K562 (cell line): ENCODE data around the gene FASTKD1. TPM values are rescaled to one million over a fixed set of nuclear protein-coding genes. Genes with fewer than 3 reads are reported as not detected.

ENCODE experiments used
- ATAC-seq: fragments of 200-7000 bp; cut with Tn5 transposase; 3 replicates; pipeline ENCODE4 v1.9.1; 2020; ENCODE audit warnings: moderate library complexity
- BruUV-seq: library from RNA; stranded (reverse); fragments of 400-500 nt; replicated peaks from 2 replicates; lab custom pipeline; 2021; lab: Mats Ljungman, UMichigan
- CTCF ChIA-PET: fragments of 300-600 bp; formaldehyde crosslinking; extraction: SDS; loops from one replicate; lab custom pipeline; 2021; ENCODE audit warnings: low intra/inter-chr PET ratio; lab: Yijun Ruan, JAX
- POLR2A ChIA-PET: fragments of 300-600, 350-650 bp; sonication (Branson Sonifier 250); formaldehyde crosslinking; extraction: SDS; loops from one replicate; lab custom pipeline; 2021; ENCODE audit warnings: antibody characterized with exemption, inconsistent platforms; lab: Yijun Ruan, JAX
- DNase-seq, 4 experiments: peaks; one replicate each; pipeline versions ENCODE4 v3.0.0 to v3.0.0-alpha.2; 2011 to 2018; ENCODE audit warnings: low spot score in 3 of 4, mixed read lengths in 3 of 4; ENCODE audit errors: extremely low read depth in 1 of 4
- FAIRE-seq: peaks from 2 replicates; lab custom pipeline; 2011; peaks lifted over from hg19 to GRCh38; lab: Jason Lieb, UNC
- H2AFZ ChIP-seq: 2 replicates; pipeline ENCODE4 v1.6.0; 2011; ENCODE audit warnings: low read depth, low read length, control low read depth, inconsistent platforms
- H3K27ac ChIP-seq: fragments of 200-600 bp; 3 replicates; pipeline ENCODE4 v1.8.0; 2011; ENCODE audit warnings: low read depth, mild to moderate bottlenecking, control low read depth, inconsistent platforms, low read length, moderate library complexity, mixed read lengths; ENCODE audit errors: extremely low read depth
- H3K27me3 ChIP-seq, 2 experiments: fragments of 300-600 bp in 1 of 2; 2 replicates in 1 of 2; 3 replicates in 1 of 2; pipeline versions ENCODE4 v1.6.0 to v1.8.0; 2011; ENCODE audit warnings: inconsistent platforms in 2 of 2, low read length in 2 of 2, mild to moderate bottlenecking in 1 of 2, mixed read lengths in 1 of 2, moderate library complexity in 1 of 2; ENCODE audit not compliant: control insufficient read depth in 2 of 2, insufficient read depth in 2 of 2
- H3K36me3 ChIP-seq: fragments of 300-600 bp; 3 replicates; pipeline ENCODE4 v1.8.0; 2011; ENCODE audit warnings: mild to moderate bottlenecking, low read length, inconsistent platforms; ENCODE audit not compliant: control insufficient read depth, insufficient read depth
- H3K4me1 ChIP-seq, 2 experiments: fragments of 200-600 bp in 1 of 2; replicated peaks in 1 of 2; 2 replicates in 1 of 2; 3 replicates in 1 of 2; pipeline versions ENCODE4 v1.5.1 to v1.8.0; 2011; ENCODE audit warnings: inconsistent platforms in 2 of 2, low read length in 2 of 2, mild to moderate bottlenecking in 1 of 2, mixed read lengths in 1 of 2, moderate library complexity in 1 of 2; ENCODE audit not compliant: control insufficient read depth in 2 of 2, insufficient read depth in 2 of 2
- H3K4me2 ChIP-seq: 2 replicates; pipeline ENCODE4 v1.6.1; 2011; ENCODE audit warnings: low read length, control low read depth, inconsistent platforms, mixed read lengths; ENCODE audit not compliant: insufficient read depth
- H3K4me3 ChIP-seq: fragments of 200-600 bp; sonication (generic), shearing (Covaris generic); 2 replicates; pipeline ENCODE4 v1.5.1; 2016; ENCODE audit warnings: control low read depth, inconsistent platforms
- H3K79me2 ChIP-seq: fragments of 200-600 bp; 3 replicates; pipeline ENCODE4 v1.8.0; 2011; ENCODE audit warnings: low read length, inconsistent platforms; ENCODE audit not compliant: control insufficient read depth, insufficient read depth
- H3K9ac ChIP-seq, 2 experiments: 2 replicates each; pipeline versions ENCODE4 v1.6.0 to v1.6.1; 2011; ENCODE audit warnings: low read depth in 2 of 2, low read length in 2 of 2, control low read depth in 1 of 2, inconsistent platforms in 1 of 2, mild to moderate bottlenecking in 1 of 2, mixed read lengths in 1 of 2; ENCODE audit not compliant: insufficient read depth in 1 of 2
- H3K9me1 ChIP-seq: one replicate; pipeline ENCODE4 v1.6.0; 2011; ENCODE audit warnings: inconsistent platforms, mild to moderate bottlenecking, low read length, moderate library complexity; ENCODE audit not compliant: control insufficient read depth, insufficient read depth
- H3K9me3 ChIP-seq: replicated peaks from 2 replicates; pipeline ENCODE4 v1.5.1; 2011; ENCODE audit warnings: low read depth, low read length, inconsistent platforms; ENCODE audit not compliant: control insufficient read depth, insufficient read depth
- H4K20me1 ChIP-seq: replicated peaks from 2 replicates; pipeline ENCODE4 v1.6.1; 2011; ENCODE audit warnings: low read length, inconsistent platforms, mixed read lengths; ENCODE audit not compliant: control insufficient read depth, insufficient read depth
- ATF7 ChIP-seq: fragments of 450-650 bp; IDR thresholded peaks from 2 replicates; pipeline ENCODE4 v1.7.1; 2014; ENCODE audit warnings: mild to moderate bottlenecking, moderate library complexity
- BCL6 ChIP-seq: fragments of 250-450 bp; sonication (Bioruptor Pico); IDR thresholded peaks from 2 replicates; pipeline ENCODE4 v1.4.0; 2020
- CXXC5 ChIP-seq: fragments of 250-450 bp; sonication (Bioruptor Pico); IDR thresholded peaks from 2 replicates; pipeline ENCODE4 v1.8.0; 2022; ENCODE audit warnings: inconsistent platforms, mild to moderate bottlenecking, moderate library complexity
- FOS ChIP-seq: IDR thresholded peaks from 3 replicates; pipeline ENCODE4 v1.6.1; 2011; ENCODE audit not compliant: insufficient read length; ENCODE audit errors: extremely low read depth
- MYC ChIP-seq, 2 experiments: fragments of 250-450 bp in 1 of 2; sonication (Bioruptor Pico) in 1 of 2; IDR thresholded peaks; 2 replicates each; pipeline versions ENCODE4 v1.5.1 to v1.6.1; 2012 to 2021; ENCODE audit warnings: low read depth in 2 of 2, borderline replicate concordance in 1 of 2, improper control_type of control experiment in 1 of 2, low read length in 1 of 2, mild to moderate bottlenecking in 1 of 2, moderate library complexity in 1 of 2
- PHF8 ChIP-seq: fragments of 200-600 bp; sonication (generic); IDR thresholded peaks from 2 replicates; pipeline ENCODE4 v1.6.1; 2012; ENCODE audit warnings: mixed run types, mild to moderate bottlenecking, inconsistent platforms, low read length, moderate library complexity, borderline replicate concordance
- SNRNP70 ChIP-seq: fragments of 200-400 bp; formaldehyde crosslinking; optimal IDR thresholded peaks from 2 replicates; pipeline ENCODE3; 2017; ENCODE audit warnings: low read depth, low read length
- TSC22D4 ChIP-seq: fragments of 450-650 bp; IDR thresholded peaks from 2 replicates; pipeline ENCODE4 v1.6.1; 2016; ENCODE audit warnings: missing genetic modification characterization, missing biosample characterization, control low read depth
- ZBTB11 ChIP-seq, 3 experiments: fragments of 200-800 bp in 1 of 3; fragments of 250-450 bp in 1 of 3; fragments of 450-650 bp in 1 of 3; sonication (Bioruptor Pico) in 1 of 3; sonication (Bioruptor generic) in 1 of 3; formaldehyde crosslinking in 1 of 3; IDR thresholded peaks; 2 replicates each; pipeline versions ENCODE4 v1.6.1 to v1.8.0; 2016 to 2022; ENCODE audit warnings: mild to moderate bottlenecking in 2 of 3, missing genetic modification characterization in 2 of 3, missing compliant biosample characterization in 1 of 3, moderate library complexity in 1 of 3
- ZKSCAN1 ChIP-seq: fragments of 150-350 bp; IDR thresholded peaks from 2 replicates; pipeline ENCODE4 v1.6.1; 2016; ENCODE audit warnings: low read depth, low read length
- ZNF212 ChIP-seq: fragments of 450-650 bp; formaldehyde crosslinking; IDR thresholded peaks from 2 replicates; pipeline ENCODE4 v1.4.0; 2020; ENCODE audit warnings: mild to moderate bottlenecking
- ZNF589 ChIP-seq: fragments of 200-800 bp; sonication (Bioruptor generic); IDR thresholded peaks from 2 replicates; pipeline ENCODE4 v1.6.1; 2016; ENCODE audit warnings: low read depth, missing genetic modification characterization, missing compliant biosample characterization
- ZNF707 ChIP-seq: fragments of 250-450 bp; sonication (Bioruptor Pico); conservative IDR thresholded peaks from 2 replicates; pipeline ENCODE4 v1.8.0; 2022; ENCODE audit warnings: inconsistent platforms, mild to moderate bottlenecking, moderate library complexity
- ZSCAN29 ChIP-seq: fragments of 450-650 bp; IDR thresholded peaks from 2 replicates; pipeline ENCODE4 v1.6.1; 2017
- WGBS: fragments of 100-300 bp; shearing (Covaris generic); methylation state at CpG from one replicate; pipeline ENCODE4 v1.1.6; 2016; ENCODE audit warnings: low coverage, mixed read lengths; ENCODE audit not compliant: insufficient coverage; ENCODE audit errors: missing lambda C conversion rate; 5-methylcytosine and 5-hydroxymethylcytosine counted together
- in situ Hi-C: fragments of 300-500 bp; cut with MboI; formaldehyde crosslinking; loops from 4 replicates; pipeline ENCODE4 v1.15.0; 2018; ENCODE audit warnings: inconsistent platforms, mixed read lengths
- intact Hi-C: fragments of 100-400 bp; cut with micrococcal nuclease; formaldehyde crosslinking; loops from 2 replicates; pipeline ENCODE4 v1.14.2; 2022
- polyA plus RNA-seq, 8 experiments: library from polyadenylated mRNA; depleted of rRNA in 4 of 8; stranded (reverse) in 5 of 8; unstranded in 3 of 8; fragments of >200 nt; fragmentation: Nextera tagmentation in 2 of 8; fragmentation: Illumina TruSeq in 1 of 8; extraction: Ambion mirVana in 2 of 8; extraction: Trizol in 1 of 8; gene quantifications; 2 replicates each; pipeline versions ENCODE4 v1.2.1 to v1.2.3, GENCODE V29; 2011 to 2014; ENCODE audit warnings: inconsistent platforms in 1 of 8, missing spikeins in 1 of 8
- total RNA-seq, 7 experiments: library from RNA; depleted of rRNA in 6 of 7; stranded (reverse); fragments of >200 nt in 6 of 7; fragmentation: Illumina TruSeq in 2 of 7; extraction: Trizol in 2 of 7; gene quantifications; 2 replicates each; pipeline versions ENCODE4 v1.2.1 to v1.2.3, GENCODE V29; 2011 to 2021; ENCODE audit warnings: low replicate concordance in 1 of 7
- TF ChIP-seq, protein P1 (sequence below): fragments of 450-650 bp; IDR thresholded peaks from 2 replicates; pipeline ENCODE4 v1.6.1; 2018; ENCODE audit not compliant: partially characterized antibody

Gene FASTKD1
- total and polyA plus RNA-seq, 9 of the 15 experiments (the other 6 are each of a cell fraction or from before 2014, with no cell fraction given) = 63.5 to 134 (median 119) TPM

GRCh38 chr2:169504651-169505050 is 69.0 kb downstream of the FASTKD1 start:
- CTCF ChIA-PET = no interaction called here
- POLR2A ChIA-PET = no interaction called here

More at GRCh38 chr2:169504651-169505050, 69.0 kb downstream of the FASTKD1 start:
- no peaks in the 10 kb centered on the region for H3K9me3 ChIP-seq
- no peaks in the 10 kb centered on the region for H3K27me3 ChIP-seq
- no peaks in the 10 kb centered on the region for H3K79me2 ChIP-seq
- DNase-seq = no peak
- no peak overlapping the region for H2AFZ ChIP-seq
- H3K9me1 ChIP-seq = no peaks in the 10 kb centered on the region
- H3K4me2 ChIP-seq = no peak overlapping the region
- TF ChIP-seq ZSCAN29 = no peak
- no peak for TF ChIP-seq TSC22D4
- TF ChIP-seq PHF8 = no peak
- no peak for TF ChIP-seq FOS
- TF ChIP-seq ZKSCAN1 = no peak
- TF ChIP-seq, protein P1, sequence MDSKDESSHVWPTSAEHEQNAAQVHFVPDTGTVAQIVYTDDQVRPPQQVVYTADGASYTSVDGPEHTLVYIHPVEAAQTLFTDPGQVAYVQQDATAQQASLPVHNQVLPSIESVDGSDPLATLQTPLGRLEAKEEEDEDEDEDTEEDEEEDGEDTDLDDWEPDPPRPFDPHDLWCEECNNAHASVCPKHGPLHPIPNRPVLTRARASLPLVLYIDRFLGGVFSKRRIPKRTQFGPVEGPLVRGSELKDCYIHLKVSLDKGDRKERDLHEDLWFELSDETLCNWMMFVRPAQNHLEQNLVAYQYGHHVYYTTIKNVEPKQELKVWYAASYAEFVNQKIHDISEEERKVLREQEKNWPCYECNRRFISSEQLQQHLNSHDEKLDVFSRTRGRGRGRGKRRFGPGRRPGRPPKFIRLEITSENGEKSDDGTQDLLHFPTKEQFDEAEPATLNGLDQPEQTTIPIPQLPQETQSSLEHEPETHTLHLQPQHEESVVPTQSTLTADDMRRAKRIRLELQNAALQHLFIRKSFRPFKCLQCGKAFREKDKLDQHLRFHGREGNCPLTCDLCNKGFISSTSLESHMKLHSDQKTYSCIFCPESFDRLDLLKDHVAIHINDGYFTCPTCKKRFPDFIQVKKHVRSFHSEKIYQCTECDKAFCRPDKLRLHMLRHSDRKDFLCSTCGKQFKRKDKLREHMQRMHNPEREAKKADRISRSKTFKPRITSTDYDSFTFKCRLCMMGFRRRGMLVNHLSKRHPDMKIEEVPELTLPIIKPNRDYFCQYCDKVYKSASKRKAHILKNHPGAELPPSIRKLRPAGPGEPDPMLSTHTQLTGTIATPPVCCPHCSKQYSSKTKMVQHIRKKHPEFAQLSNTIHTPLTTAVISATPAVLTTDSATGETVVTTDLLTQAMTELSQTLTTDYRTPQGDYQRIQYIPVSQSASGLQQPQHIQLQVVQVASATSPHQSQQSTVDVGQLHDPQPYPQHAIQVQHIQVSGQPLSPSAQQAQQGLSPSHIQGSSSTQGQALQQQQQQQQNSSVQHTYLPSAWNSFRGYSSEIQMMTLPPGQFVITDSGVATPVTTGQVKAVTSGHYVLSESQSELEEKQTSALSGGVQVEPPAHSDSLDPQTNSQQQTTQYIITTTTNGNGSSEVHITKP = no peak
- TF ChIP-seq ZNF707 (CRISPR knock-in tag) = no peak
- no peak for TF ChIP-seq ZNF212 (CRISPR knock-in tag)
- TF ChIP-seq ATF7 = no peak
- TF ChIP-seq MYC (IDR thresholded peaks at IDR 0.05; ENCODE audit: low read depth, low read length) = no peak
- TF ChIP-seq MYC (CRISPR knock-in tag; IDR thresholded peaks at IDR 0.05; ENCODE audit: borderline replicate concordance, low read depth) = no peak
- TF ChIP-seq ZNF589 (CRISPR knock-in tag) = no peak
- no peak for TF ChIP-seq ZBTB11 (CRISPR knock-in tag; IDR thresholded peaks at IDR 0.05)
- no peak for TF ChIP-seq SNRNP70
- TF ChIP-seq BCL6 (CRISPR knock-in tag) = no peak
- TF ChIP-seq CXXC5 (CRISPR knock-in tag) = no peak
- ATAC-seq = no peak
- 0 out of 3 replicates have a peak, but pooled peaks cover 3% of the 10 kb centered on the region for H3K36me3 ChIP-seq
- WGBS = 96% methylated on average over 17 of the region's 19 CpGs
- H3K4me1 ChIP-seq = peaks cover 0 to 2% of the 10 kb centered on the region in 2 experiments; a peak in 2 of 5 replicates
- intact Hi-C loops (no loop called here), in situ Hi-C loops (no loop called here)
- FAIRE-seq = no peak
- H4K20me1 ChIP-seq = no peaks in the 10 kb centered on the region
- H3K4me3 ChIP-seq = no peak overlapping the region
- no peak overlapping the region for H3K27ac ChIP-seq
- H3K9ac ChIP-seq = no peak overlapping the region
- no TSS peak for BruUV-seq
